ENCODE results near the gene TBC1D16.
A peak's percentile ranks its signal among the peaks of the same experiment; 100 is the strongest.

Gene TBC1D16

DNA sequence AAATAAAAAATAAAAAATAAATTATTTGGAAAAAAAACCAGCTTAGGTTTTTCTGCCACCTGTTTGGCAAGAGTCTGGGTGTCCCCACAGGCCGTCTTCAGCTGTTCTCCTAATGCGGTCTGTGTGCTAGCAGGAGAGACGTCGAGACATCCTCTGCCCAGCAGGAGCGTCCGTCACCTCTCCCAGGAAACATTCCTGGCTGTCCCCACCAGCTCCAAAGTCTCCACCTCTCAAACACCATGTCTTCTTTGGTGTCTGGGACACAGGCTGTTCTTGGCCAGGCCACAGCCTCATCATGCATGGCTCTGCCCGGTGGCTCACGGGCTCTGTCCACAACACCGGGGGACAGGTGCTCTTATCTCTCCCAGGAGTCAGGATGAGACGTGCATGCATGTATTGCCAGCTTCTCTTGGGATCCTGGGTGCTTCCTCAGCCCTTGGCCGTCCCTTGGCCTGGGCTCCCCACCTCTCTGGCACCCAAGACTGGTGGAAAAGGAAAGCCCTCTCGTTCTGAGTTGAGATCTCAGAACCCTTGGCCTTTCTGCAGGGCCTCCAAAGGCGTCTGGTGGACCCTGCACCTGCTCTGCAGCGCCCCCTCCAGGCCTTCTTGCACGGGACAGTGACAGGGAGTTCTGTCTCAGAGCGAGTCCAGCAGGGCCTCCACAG is 111.6 kb downstream of the TBC1D16 start:
- no peak for DNase-seq

- DNase-seq, result no peak
These were observed 112.9 kb downstream of the TBC1D16 start for GRCh38 chr17:79922798-79923197.

DNA sequence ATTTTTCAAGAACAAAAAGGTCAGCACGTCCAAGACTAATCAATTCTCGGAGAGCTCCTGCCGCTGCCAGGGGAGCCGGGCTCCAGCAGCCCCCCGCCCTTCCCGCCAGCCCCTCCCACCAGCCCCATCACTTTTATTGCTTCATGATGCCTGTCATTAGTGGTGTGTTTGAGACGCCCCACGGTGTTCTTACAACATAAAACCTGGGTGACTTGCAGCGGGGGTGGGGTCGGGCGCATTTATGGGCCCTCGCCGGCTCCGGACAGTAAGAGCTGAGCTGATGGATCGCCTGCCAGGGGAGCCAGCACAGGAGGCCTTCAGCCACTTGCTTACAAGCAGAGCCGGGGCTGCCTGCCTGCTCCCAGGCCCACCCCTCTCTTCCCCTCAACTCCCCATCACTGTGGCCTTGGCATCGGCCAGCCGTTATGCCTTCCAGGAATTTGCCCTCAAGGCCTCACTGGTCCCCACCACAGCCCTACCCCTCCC is 113.5 kb downstream of the TBC1D16 start:
- DNase-seq, result no peak

DNA sequence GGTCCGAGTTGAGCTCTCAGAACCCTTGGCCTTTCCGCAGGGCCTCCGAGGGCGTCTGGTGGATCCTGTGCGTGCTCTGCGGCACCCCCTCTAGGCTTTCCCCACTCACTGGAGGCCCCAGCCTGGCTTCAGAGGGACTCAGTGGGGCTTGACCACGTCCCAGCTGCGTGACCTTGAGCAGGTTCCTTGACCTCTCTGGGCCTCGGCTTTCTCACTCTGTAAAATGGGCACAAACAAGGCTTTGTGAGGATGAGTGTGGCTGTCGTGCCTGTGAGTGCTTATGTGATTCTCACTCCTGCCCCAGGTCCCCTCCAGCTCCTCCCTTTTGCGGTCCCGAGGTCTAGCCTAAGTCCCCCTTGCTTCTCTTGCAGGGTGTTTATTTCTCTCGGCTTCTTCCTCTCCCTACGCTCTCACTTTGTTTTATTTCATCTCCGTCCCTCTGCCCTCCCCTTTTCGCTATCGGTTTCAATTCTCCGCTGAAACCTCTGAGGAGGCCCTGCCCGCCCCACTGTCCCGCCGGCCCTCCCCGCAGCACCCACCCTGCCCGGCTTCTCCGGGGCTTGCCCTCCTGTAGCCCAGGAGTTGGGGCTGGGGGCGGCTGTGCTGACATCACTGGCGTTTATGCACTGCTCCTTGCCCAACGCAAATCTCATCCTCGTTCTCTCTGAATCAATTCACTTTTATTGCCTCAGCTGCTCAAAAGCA is 114.1 kb downstream of the TBC1D16 start:
- no peak for DNase-seq

GRCh38 chr17:79920751-79921410 is 114.8 kb downstream of the TBC1D16 start:
- no peak for DNase-seq

DNA sequence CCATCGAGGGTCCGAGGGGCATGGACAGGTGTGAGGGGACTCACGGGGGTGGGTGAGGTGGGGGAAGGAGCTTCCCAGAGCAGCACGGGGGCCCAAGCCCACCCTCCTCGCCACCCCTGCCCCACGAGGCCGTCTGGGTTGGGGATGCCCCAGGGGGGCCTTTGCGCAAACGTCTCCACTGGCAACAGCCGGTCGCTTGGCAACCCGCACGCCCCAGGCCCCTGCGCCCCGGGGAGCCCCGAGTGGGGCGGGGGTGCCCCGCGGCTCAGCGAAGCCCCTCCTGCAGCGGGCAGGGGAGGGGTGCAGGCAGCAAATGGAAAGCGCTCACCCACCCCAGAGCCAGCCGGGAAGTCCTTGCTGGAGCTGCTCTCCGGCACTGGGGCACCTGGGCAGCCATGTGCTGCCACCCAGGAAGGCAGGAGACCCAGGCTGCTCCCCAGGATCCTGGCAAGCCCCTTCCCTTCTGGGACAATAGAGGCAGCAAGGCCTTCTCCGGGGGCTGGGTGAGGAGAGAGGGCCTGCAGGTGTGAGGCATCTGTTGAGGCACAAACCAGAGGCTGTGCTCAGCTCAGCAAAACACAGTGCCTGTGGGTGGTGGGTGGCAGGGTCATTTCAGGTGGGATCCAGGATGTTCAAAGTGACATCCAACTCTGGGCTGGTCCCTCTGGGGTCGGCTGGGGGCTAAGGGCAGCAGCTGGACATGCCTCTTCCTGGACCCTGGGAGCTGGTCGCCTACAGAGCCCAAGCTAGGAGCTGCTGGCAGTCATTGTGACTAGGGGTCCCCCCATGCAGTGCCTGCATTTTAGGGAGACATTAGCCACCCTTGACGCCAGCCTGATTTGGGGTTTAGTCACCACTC is 115.6 kb downstream of the TBC1D16 start:
- no peak for DNase-seq

DNA sequence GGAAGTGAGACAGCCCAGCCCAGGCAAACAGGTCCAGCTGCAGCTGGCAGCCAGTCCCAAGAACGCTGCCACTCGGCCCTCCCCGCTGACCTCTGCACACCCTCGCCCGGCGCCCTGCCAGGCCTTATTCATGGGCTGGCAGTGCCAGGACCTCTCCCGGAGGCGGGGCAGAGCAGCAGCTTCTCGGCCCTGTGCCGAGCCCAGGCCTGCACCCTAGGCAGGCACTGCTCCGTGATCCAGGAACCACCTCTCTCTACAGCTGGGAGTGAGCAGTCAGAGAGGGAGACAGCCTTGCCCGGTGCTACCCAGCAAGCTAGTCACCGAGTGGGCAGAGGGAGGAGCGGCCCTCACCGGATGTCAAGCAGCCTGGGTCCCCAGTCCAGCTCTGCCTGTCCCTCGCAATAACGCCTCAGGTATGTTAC is 116.5 kb downstream of the TBC1D16 start:
- DNase-seq, result no peak

DNA sequence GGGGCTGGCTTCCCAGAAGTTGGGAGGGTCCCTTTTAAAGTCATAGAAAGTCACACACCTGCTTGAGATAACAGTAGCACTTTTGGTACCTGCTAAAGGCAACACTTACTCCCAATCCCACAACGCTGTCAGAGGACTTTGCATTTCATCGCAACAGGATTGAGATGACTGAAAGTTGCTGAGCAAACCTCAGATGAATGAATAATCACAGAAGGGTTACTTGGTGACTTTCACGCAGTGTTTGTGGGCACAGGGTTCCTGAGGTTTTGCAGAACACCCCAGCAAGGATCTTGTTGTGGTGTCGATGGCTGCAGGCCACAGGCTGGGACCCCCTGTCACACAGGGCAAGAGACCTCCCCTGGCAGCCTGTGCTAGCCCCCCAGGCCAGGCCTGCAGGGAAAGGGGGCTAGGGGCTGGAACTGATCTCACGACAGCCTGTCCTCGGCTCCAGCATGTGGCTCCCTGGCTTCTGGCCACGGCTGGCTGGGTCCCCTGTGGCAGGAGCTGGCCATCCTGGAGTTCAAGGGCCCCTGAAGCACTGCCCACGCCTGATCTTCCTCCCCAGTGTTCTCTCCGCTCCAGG is 117.0 kb downstream of the TBC1D16 start:
- DNase-seq, result no peak

DNA sequence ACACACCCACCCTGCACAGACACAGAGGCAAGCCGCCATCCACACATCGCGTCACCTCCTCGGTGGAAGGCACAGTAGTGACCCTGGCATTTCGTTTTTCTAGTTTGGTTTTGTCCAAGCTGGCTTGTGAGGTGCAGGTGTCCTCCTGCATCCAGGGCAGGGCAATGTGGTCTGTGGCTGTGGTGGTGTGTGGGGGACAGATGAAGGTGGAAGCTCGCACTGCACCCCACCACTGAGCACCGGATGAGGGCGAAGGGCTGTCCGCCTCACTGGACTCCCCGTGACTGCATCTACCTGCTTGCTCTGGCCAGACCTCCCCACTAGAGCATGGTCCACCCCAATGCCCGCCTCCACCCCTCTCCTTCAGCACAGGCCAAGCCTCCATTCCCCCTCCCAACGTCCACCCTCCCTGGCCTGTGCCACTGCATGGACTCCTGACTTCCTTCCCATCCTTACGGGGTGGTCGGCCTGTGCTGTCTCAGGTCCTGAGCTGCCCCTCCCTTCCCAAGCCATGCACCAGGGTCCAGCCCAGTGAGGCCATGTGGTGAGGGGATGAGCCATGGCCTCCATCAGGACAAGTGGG is 117.7 kb downstream of the TBC1D16 start:
- DNase-seq, result no peak

- no peak for DNase-seq
These were observed 118.4 kb downstream of the TBC1D16 start for GRCh38 chr17:79916991-79917901.

DNA sequence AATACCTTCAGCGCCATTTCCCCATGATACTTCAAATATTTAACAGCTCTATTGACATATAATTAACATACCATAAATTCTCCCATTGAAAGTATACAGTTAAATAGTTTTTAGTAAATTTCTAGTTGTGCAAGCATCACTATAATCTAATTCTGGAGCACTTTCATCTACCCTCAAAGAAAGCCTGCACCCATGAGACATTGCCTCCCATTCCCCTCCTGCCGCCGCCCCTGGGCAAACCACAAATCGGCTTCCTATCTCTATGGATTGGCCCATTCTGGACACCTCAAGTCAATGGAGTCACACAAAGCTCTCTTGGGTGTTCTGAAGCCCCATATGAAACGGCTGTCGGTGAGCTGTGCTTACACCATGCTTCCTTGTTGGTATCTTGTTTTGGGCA is 119.2 kb downstream of the TBC1D16 start:
- DNase-seq, result no peak

GRCh38 chr17:79915850-79916430 is 119.7 kb downstream of the TBC1D16 start:
- DNase-seq, result peak; percentile 10

- no peak for DNase-seq
These were observed 120.6 kb downstream of the TBC1D16 start for GRCh38 chr17:79914813-79915740.

GRCh38 chr17:79913896-79914812 is 121.5 kb downstream of the TBC1D16 start:
- no peak for DNase-seq

- no peak for DNase-seq
These were observed 122.2 kb downstream of the TBC1D16 start for GRCh38 chr17:79913451-79913850.

DNA sequence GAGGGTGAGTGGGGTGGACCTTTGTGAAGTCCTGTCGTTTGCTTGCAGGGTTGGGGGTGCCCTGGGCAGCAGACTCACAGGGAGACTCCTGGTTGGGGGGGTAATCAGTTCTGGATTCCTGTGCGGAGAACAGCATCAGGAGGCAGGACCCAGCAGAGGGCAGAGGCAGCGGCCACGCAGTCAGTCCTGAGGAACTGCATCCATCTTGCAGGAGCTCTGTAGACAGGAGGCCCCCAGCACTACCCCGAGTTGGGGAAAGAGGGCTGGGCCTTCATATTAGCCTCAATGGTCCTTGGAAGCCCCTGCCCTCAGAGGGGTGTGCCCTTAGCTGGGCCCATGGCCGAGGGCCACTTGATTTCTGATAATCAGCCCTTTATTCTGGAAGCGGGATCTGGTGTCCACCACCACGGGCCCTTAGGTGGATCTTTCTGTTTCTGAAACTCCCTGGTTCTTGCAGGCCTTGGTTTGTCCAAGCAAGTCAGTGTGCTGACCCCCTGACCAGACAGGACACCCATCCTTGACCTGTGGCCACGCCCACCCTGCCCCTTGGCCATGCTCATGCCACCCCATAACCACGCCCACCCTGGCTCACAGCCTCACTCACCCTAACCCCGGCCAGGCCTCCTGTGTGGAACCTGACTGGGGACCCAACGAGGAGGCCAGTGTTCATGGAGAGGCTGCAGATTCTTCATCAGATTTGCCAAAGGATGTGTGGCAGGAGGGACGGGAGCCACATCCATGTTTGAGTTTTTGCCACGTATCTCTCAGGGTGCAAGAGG is 122.9 kb downstream of the TBC1D16 start:
- no peak for DNase-seq
